HUDEP-2 (cell line): Measurements from ENCODE around the gene RPTOR.

Experiments used
- DNase-seq, 76 experiments: peaks; one replicate each; lab custom pipeline; 2025; ENCODE audit not compliant: unreplicated experiment in 76 of 76; lab: John Stamatoyannopoulos, UW

Gene RPTOR

DNA sequence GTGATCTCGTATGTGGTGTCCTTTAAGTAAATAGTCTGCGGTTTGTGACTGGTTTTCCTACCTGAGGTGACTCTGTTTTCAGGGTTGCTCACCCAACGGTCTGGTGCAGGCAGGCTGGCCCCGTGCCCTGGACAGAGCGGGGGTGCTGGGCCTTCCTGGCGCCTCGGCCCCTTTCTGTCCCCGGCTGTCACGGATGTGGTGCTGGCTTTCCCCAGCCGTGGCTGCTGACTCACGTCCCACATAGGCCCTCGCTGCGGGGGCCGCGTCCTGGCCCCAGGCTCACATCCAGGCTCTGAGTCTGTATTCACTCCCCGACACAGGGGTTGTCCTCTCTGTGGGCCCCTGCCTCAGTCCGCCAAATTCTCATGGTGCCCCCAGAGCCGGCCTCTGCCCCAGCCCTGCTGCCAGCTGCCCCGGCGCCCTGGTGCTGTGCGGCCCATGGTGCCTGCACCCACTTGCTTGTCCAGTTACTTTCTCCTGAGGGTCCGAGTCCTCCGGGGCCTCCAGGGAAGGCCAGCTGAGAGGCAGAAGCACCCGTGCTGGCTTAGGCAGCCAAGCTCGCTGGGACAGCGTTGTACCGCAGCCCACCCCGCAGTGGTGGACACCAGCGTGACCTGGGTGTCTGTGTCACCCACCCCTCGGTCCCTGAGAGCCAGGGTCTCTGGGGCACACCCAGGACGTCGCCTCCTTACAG lies 452.9 kb downstream of the RPTOR start:
- no peak for DNase-seq

GRCh38 chr17:80998118-80998747 lies 453.6 kb downstream of the RPTOR start:
- DNase-seq: no peak

DNA sequence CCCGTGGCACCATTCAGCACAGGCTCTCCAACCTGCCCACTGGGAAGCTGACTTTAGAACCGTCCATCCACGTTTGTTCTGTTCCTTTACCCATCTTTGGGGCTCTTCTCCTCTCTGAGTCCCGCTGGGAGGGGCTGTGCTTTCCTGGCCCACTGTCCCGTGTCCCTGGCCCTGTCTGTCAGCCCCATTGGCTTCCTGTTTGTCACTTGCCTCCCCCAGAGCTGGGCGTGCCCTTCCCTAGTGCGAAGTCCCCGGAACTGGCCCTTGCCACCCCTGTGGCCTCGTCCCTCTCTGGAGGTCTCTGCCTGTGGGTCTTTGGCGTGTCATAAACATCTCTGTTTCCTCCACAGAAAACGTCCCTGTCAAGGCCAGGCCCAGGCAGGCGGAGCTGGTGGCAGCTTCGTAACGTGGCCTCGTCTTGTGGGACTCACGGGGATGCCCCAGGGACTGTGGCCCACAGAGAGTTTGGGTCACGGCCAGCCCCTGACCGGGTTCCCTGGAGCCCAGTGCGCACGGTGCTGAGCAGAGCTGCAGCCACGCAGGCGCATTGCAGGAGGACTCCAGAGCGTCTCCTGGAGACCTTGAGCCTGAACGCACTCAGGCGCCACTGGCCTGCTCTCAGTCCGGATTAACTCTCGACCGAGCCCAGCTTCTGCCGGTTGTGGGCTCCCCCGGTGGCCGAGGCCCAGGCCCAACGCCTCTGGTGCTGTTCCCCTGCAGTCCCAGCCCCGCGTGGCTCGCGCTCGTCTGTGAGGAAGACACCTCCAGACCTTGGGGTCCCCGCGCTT lies 454.3 kb downstream of the RPTOR start:
- no peak for DNase-seq

DNA sequence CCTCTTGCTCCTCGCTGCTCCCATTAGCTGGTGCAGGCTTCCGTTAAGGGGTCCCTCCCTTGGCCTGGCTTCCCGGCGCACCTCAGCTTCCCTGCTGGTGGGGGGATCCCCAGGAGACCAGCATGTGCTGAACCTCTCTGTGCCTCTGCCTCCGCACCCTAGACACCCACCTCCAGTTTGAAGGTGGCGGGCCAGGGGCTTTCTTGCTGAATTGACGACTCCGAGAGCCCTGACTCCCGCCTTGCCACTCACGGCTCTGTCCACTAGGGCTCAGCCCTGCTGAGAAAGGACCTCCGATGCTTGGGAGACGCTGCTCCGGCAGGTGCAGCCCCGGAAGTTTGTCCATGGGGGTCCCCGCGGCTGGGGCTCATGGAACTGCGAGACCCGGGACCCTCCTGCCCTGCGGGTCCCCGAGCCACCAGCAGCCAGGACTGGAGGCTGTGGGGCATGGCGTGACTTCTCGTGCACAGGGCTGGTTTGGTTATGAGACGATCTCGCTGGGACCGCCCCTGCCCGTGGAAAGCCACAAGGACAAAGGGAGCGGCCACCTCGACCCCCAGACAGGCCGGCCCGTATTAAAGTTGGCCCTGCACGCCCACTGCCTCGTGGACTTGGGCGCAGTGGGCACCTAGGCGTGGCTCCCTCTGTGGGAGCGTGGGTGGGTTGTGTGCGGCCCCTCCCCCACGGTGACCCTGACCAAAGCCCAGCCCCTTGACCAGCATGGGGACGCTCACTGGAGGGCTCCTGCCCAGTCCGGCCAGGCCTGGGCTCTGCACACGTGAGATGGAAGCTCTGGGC lies 455.1 kb downstream of the RPTOR start:
- no peak for DNase-seq

- DNase-seq: no peak
Measured at GRCh38 chr17:81000334-81000630, 455.6 kb downstream of the RPTOR start.

DNA sequence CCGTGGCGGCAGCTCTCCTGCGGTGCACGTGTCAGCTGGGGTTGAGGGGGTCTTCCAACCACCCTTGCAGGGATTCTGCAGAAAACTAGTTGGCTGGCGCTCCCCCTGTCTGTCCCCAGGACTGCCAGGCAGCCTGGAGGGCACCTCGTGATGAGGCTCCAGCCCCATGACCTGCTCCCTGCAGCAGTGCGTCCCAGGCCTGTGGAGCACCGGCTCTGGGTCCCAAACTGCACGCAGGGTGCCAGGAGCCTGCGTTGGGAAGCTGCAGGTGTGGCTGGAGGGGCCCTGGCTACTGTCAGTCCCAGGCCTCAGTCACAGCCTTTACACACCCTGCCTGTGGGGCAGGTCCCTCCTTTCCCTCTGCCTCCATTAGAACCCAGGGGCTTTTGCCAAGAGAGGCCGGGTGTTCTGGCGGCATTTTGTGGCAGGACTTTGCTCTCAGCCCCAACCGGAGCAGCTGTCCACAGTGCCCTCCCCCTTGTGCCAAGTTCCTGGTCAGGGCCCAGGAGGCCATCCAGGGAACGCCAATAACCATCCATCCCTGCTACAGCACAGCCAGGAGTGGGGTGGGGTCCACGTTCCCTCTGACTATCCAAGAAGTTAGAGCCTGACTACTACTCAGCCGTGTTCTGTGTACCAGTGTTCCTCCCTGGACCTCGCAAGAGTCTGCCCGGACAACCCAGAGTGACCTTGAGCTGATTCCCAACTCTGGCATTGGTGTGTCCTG lies 456.2 kb downstream of the RPTOR start:
- DNase-seq: no peak

DNA sequence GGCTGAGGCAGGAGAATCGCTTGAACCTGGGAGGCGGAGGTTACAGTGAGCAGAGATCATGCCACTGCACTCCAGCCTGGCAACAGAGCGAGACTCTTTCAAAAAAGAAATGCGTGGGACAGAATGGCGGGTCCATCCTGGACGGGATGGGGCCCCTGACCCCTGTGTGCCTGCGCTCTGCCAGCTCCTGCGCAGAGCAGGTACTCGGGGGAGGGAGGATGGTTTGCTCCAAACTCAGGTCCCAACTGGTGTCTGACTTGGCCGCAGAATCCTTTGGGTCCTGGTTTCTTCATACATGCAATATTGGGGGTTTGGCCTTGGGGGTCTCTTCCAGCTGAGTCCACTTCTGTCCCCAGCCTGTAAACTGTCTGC lies 457.4 kb downstream of the RPTOR start:
- no peak for DNase-seq

- peak in 73 of 76 experiments; percentile 28 to 86 (median 69) for DNase-seq
Measured at GRCh38 chr17:81002409-81003361, 458.0 kb downstream of the RPTOR start.

GRCh38 chr17:81003711-81004475 lies 459.3 kb downstream of the RPTOR start:
- DNase-seq: peak in 1 of 76 experiments; percentile 21

DNA sequence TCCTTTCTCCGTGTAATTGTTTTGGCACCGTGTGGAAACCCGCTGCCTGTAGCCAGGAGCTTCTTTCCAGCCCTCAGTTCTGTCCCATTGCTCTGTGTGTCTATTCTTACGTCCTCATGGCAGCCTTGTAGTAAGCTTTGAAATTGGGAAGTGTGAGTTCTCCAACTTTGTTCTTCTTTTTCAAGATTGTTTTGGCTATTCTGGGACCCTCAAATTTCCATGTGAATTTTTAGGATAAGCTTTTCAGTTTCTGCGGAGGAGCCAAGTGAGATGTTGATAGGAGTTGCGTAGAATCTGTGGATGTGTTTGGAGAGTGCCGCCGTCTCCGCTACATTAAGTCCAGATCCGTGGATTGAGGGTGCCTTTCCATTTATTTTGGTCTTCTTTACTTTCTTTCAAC lies 462.3 kb downstream of the RPTOR start:
- no peak for DNase-seq

- DNase-seq: no peak
Measured at GRCh38 chr17:81008140-81008539, 463.5 kb downstream of the RPTOR start.

- DNase-seq: no peak
Measured at GRCh38 chr17:81009136-81009535, 464.5 kb downstream of the RPTOR start.

GRCh38 chr17:81010935-81011334 lies 466.3 kb downstream of the RPTOR start:
- no peak for DNase-seq

GRCh38 chr17:81011951-81012350 lies 467.3 kb downstream of the RPTOR start:
- DNase-seq: no peak

DNA sequence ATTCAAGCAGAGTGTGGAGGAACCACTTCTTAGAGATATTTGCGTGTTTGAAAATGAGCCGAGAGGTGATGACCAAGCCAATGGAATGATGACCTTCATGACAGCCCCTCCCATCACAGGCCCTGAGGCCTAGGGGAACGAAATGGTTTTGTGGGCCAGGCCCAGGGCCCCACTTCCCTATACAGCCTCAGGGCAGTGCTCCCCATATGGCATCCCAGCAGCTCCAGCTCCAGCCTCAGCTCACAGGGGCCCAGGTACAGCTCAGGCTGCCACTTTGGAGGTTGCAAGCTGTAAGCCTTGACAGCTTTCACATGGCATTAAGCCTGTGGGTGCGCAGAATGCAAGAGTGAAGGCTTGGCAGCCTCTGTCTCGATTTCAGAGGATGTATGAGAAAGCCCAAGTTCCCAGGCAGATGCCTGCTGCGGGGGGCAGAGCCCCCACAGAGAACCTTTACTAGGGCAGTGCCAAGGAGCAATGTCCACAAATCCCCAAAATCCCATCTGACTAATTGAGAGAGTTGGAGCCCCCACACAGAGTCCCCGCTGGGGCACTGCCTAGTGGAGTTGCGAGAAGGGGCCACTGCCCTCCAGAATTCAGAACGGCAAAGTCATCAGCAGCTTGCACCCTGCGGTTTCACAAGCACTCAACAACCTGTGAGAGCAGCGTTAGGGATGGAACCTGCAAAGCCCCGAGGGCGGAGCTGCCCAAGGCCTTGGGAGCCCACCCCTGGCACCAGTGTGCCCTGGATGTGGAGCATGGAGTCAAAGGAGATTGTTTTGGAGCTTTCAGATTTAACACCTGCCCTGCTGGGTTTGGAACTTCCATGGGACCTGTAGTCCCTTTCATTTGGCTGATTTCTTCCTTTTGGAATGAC lies 468.2 kb downstream of the RPTOR start:
- no peak for DNase-seq

DNA sequence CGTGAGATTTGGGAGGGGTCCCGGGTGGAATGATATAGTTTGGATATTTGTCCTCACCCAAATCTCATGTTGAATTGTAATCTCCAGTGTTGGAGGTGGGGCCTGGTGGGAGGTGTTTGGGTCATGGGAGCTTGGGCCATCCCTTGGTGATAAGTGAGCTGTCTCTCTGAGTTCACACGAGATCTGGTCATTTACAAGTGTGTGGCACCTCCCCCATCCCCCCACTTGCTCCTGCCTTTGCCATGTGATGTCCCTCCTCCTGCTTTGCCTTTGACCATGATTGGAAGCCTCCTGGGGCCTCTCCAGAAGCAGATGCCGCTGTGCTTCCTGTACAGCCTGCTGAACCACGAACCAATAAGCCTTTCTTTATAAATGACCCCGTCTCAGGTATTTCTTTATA lies 469.0 kb downstream of the RPTOR start:
- DNase-seq: peak in 2 of 76 experiments; percentile 5 to 22

DNA sequence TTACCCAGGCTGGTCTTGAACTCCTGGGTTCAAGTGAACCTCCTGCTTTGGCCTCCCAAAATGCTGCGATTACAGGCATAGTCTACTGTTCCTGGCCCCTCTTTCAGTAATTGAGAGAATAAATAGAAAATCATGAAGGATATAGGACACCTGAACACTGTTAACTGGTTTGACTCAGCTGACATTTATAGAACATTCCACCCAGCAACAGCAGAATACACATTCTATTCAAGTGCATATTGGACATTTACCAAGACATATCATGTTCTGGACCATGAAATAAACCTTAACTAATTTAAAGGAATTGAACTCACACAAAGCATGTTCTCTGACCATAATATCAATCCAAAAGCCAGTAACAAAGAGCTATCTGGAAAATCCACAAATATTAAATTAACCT lies 470.5 kb downstream of the RPTOR start:
- no peak for DNase-seq
